Keratinocyte (primary cell): Measurements from ENCODE around the gene TENT5A.

Experiments
- CTCF ChIP-seq, 3 experiments: IDR thresholded peaks in 1 of 3; conservative IDR thresholded peaks in 1 of 3; optimal IDR thresholded peaks in 1 of 3; 2 replicates in 2 of 3; 3 replicates in 1 of 3; pipeline versions ENCODE3 to v1.5.1; 2011; ENCODE audit warnings: low read length in 3 of 3, mild to moderate bottlenecking in 3 of 3, moderate library complexity in 2 of 3, control low read depth in 1 of 3, inconsistent platforms in 1 of 3; ENCODE audit not compliant: insufficient read depth in 2 of 3; ENCODE audit errors: extremely low read depth in 1 of 3
- EZH2 ChIP-seq: IDR thresholded peaks from one replicate; pipeline ENCODE4 v1.6.1; 2012; ENCODE audit warnings: inconsistent platforms, mild to moderate bottlenecking, low read length, moderate library complexity

- TF ChIP-seq CTCF (optimal IDR thresholded peaks at IDR 0.05 in 1 of 3, IDR thresholded peaks at IDR 0.05 in 1 of 3, conservative IDR thresholded peaks at IDR 0.05 in 1 of 3; ENCODE audit: extremely low read depth in 1 of 3, insufficient read depth in 2 of 3, low read length in 3 of 3): no peak
- no peak for TF ChIP-seq EZH2
These were observed 46.8 kb upstream of the TENT5A start for GRCh38 chr6:81799323-81799722.
